Measurements from ENCODE around the gene KNOP1. TPM values are rescaled to one million over a fixed set of nuclear protein-coding genes. Genes with fewer than 3 reads are reported as not detected.

The KNOP1 gene
- polyA plus RNA-seq (2012; ENCODE audit: low read depth, missing spikeins): 17.7 TPM

GRCh38 chr16:19717741-19718623 is at the start of gene KNOP1, which contains the start of gene IQCK:
KNOP1 (minus strand) TSS chr16:19718227; CDS start chr16:19715035, 3,192 bp downstream.
IQCK (plus strand) TSS chr16:19718271; CDS start chr16:19718307, 36 bp downstream.
- TF ChIP-seq SPI1 (IDR thresholded peaks at IDR 0.05; ENCODE audit: low read depth, low read length) (no peak), PAX5 (IDR thresholded peaks at IDR 0.05; ENCODE audit: insufficient read depth, low read length, severe bottlenecking) (no peak), POLR2AphosphoS5 (IDR thresholded peaks at IDR 0.05; ENCODE audit: low read depth, low read length) (peak; percentile 39; the same call in 1 of the 2 replicates), POLR2A (IDR thresholded peaks at IDR 0.05; ENCODE audit: low read depth, low read length) (peak; percentile 63)
- DNase-seq (ENCODE audit: insufficient read length, low spot score) (peak; percentile 98), FAIRE-seq (peak; percentile 91)

DNA sequence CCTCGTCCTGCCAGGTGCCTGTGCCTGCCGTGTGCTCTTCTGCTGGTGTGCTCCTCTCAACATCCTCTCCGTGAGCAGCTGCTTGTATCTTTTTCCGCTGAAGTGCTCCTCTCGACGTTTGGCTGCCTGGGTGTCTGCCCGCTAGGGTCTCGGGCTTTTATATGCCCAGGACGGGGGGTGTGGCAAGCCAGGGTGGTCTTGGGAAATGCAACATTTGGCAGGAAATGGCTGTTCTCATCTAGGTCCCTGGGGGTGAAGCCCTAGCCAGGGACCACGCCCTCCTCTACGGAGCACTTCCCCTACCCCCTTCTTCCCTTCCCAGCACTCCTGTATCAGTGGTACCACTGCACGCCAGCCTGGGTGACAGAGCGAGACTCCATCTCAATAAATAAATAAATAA is 49.5 kb upstream of the KNOP1 start:
- TF ChIP-seq SPI1 (IDR thresholded peaks at IDR 0.05; ENCODE audit: low read depth, low read length): no peak
- no peak for TF ChIP-seq POLR2A (IDR thresholded peaks at IDR 0.05; ENCODE audit: low read depth, low read length)
- TF ChIP-seq POLR2AphosphoS5 (IDR thresholded peaks at IDR 0.05; ENCODE audit: low read depth, low read length): no peak
- TF ChIP-seq PAX5 (IDR thresholded peaks at IDR 0.05; ENCODE audit: insufficient read depth, low read length, severe bottlenecking): no peak
- TF ChIP-seq TAF1 (IDR thresholded peaks at IDR 0.05; ENCODE audit: low read depth, low read length): no peak
- TF ChIP-seq POU2F2 (IDR thresholded peaks at IDR 0.05; ENCODE audit: low read depth, low read length): no peak
- DNase-seq (ENCODE audit: insufficient read length, low spot score): no peak
- no peak for FAIRE-seq

DNA sequence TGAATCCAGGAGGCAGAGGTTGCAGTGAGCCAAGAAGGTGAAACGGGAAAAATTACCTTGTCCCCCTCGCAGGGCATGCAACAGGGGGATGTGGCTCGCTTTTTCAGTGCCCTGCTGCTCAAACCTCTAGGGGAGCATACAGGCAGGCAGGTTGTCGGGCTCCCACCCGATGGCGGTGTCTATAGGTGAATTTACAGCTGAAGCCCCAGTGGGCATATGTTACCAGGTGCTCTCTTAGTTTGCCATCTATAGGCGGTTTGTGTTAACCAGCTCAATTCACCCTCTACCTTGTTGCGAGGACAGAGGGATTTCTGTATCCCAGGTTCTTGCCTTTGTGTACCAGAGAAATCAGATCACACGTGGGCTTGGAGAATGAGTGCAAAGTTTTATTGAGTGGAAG is 49.0 kb upstream of the KNOP1 start:
- TF ChIP-seq TAF1 (IDR thresholded peaks at IDR 0.05; ENCODE audit: low read depth, low read length) (no peak), POU2F2 (IDR thresholded peaks at IDR 0.05; ENCODE audit: low read depth, low read length) (no peak), PAX5 (IDR thresholded peaks at IDR 0.05; ENCODE audit: insufficient read depth, low read length, severe bottlenecking) (no peak), POLR2AphosphoS5 (IDR thresholded peaks at IDR 0.05; ENCODE audit: low read depth, low read length) (no peak), SPI1 (IDR thresholded peaks at IDR 0.05; ENCODE audit: low read depth, low read length) (no peak), POLR2A (IDR thresholded peaks at IDR 0.05; ENCODE audit: low read depth, low read length) (no peak)
- FAIRE-seq (no peak), DNase-seq (ENCODE audit: insufficient read length, low spot score) (no peak)

DNA sequence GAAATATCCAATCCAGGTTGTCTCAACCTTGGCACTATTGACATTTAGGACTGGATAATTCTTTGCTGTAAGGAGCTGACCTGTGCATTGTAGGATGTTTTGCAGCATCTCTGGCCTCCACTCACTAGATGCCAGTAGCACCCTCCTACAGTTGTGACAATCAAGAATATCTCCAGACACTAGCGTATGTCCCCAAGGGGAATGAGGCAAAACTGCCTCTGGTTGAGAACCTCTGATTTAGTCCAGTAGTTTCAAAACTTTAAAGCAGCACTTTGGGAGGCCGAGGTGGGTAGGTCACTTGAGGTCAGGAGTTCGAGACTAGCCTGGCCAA is 48.5 kb upstream of the KNOP1 start:
- no peak for FAIRE-seq
- DNase-seq (ENCODE audit: insufficient read length, low spot score): no peak
- TF ChIP-seq POLR2AphosphoS5 (IDR thresholded peaks at IDR 0.05; ENCODE audit: low read depth, low read length) (no peak), POLR2A (IDR thresholded peaks at IDR 0.05; ENCODE audit: low read depth, low read length) (no peak), TAF1 (IDR thresholded peaks at IDR 0.05; ENCODE audit: low read depth, low read length) (no peak), SPI1 (IDR thresholded peaks at IDR 0.05; ENCODE audit: low read depth, low read length) (no peak), POU2F2 (IDR thresholded peaks at IDR 0.05; ENCODE audit: low read depth, low read length) (no peak), PAX5 (IDR thresholded peaks at IDR 0.05; ENCODE audit: insufficient read depth, low read length, severe bottlenecking) (no peak)

DNA sequence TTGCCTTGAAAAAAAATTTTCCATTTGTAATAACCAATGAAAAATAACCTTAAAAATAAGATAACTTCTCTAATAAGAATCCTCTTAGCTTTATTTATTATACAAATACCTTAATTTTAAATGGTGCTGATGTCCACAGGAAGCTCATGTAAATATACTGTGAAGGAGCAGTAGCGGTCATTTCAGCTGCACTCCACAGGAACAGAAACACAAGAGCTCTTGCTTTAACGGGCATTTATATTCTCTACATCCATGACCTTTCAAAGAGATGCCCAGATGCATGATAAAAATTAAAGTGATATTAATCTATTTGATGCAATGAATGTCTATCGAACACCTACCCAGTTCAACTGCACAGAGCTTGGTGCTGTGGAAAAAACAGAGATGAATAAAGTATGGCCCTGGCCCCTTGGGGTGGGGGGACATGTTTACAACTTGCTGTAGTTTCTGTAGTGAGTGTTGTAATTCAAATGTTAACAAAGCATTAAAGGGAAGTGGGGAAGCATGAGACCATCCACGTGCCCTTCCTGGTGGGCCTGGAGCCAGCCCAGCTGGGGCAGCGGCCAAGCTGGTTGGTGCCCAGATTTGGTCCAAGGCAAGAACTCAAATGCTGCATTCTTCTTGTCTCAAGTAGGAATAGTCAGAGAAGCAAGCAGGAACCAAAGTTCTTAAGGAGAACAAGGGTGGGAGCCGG is 48.0 kb upstream of the KNOP1 start:
- DNase-seq (ENCODE audit: insufficient read length, low spot score): no peak
- FAIRE-seq: no peak
- no peak for TF ChIP-seq PAX5 (IDR thresholded peaks at IDR 0.05; ENCODE audit: insufficient read depth, low read length, severe bottlenecking)
- no peak for TF ChIP-seq TAF1 (IDR thresholded peaks at IDR 0.05; ENCODE audit: low read depth, low read length)
- TF ChIP-seq POU2F2 (IDR thresholded peaks at IDR 0.05; ENCODE audit: low read depth, low read length): no peak
- TF ChIP-seq POLR2AphosphoS5 (IDR thresholded peaks at IDR 0.05; ENCODE audit: low read depth, low read length): no peak
- TF ChIP-seq POLR2A (IDR thresholded peaks at IDR 0.05; ENCODE audit: low read depth, low read length): no peak
- TF ChIP-seq SPI1 (IDR thresholded peaks at IDR 0.05; ENCODE audit: low read depth, low read length): no peak

DNA sequence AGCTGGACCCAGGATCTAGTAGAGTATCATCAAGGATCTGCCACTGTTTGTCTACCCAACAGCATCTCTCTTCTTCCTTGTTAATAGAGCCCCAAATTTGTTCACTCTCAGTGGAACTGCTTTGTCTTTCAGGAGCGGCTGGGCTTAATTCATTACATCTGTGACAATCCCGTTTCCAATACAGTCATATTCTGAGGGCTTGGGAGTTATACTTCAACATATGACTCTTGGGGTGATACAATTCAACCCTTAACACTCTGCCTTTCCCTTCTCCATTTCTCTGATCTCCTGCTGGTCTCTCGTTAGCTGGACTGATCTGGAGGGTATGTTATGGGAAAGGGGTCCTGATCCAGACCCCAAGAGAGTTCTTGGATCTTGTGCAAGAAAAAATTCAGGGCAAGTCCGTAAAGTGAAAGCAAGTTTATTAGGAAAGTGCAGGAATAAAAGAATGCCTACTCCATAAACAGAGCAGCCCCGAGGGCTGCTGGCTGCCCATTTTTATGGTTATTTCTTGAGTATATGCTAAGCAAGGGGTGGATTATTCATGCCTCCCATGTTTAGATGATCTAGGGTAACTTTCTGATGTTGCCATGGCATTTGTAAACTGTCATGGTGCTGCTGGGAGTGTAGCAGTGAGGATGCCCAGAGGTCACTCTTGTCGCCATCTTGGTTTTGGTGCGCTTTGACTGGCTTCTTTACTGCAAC is 42.5 kb upstream of the KNOP1 start:
- no peak for FAIRE-seq
- DNase-seq (ENCODE audit: insufficient read length, low spot score): no peak
- TF ChIP-seq PAX5 (IDR thresholded peaks at IDR 0.05; ENCODE audit: insufficient read depth, low read length, severe bottlenecking): no peak
- no peak for TF ChIP-seq TAF1 (IDR thresholded peaks at IDR 0.05; ENCODE audit: low read depth, low read length)
- TF ChIP-seq POU2F2 (IDR thresholded peaks at IDR 0.05; ENCODE audit: low read depth, low read length): no peak
- no peak for TF ChIP-seq POLR2A (IDR thresholded peaks at IDR 0.05; ENCODE audit: low read depth, low read length)
- no peak for TF ChIP-seq SPI1 (IDR thresholded peaks at IDR 0.05; ENCODE audit: low read depth, low read length)
- no peak for TF ChIP-seq POLR2AphosphoS5 (IDR thresholded peaks at IDR 0.05; ENCODE audit: low read depth, low read length)

DNA sequence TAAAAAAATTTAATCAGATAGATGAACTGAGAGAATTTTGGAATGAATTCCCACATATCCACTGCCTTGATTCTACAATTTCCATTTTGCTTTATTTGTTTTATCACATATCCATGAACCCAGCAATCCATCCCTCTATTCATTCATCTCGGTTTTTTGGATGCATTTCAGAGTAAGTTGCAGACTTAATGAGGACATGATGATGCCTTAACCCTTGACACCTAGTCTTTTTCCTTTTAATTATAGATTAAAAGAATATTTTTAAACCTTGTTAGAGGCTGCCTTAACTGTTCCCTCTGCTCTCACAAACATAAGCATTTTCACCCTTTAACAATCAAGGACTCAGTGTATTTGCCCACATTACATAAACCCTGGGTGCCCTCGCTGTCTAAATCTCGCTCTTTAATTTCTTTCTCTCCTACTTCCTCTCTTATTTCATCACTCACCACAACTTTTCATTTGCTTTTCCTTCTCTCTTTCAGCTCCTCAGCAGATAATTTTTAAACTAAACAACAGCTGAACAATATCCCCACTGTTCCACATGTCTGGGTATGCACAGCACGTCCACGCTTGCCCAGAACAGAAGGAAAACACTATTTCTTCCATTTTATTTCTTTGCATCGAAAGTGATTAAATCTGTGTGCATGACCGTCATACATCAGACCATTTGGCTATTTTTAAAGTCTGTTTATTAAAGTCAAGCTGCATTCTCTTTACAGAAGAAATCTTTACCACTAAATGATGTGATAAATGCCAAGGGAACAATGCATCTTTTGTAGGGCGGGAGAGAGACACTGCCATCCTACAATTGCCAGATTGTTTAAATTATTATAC is 40.0 kb upstream of the KNOP1 start:
- no peak for DNase-seq (ENCODE audit: insufficient read length, low spot score)
- TF ChIP-seq TAF1 (IDR thresholded peaks at IDR 0.05; ENCODE audit: low read depth, low read length) (no peak), PAX5 (IDR thresholded peaks at IDR 0.05; ENCODE audit: insufficient read depth, low read length, severe bottlenecking) (no peak), SPI1 (IDR thresholded peaks at IDR 0.05; ENCODE audit: low read depth, low read length) (no peak), POU2F2 (IDR thresholded peaks at IDR 0.05; ENCODE audit: low read depth, low read length) (no peak), POLR2A (IDR thresholded peaks at IDR 0.05; ENCODE audit: low read depth, low read length) (no peak), POLR2AphosphoS5 (IDR thresholded peaks at IDR 0.05; ENCODE audit: low read depth, low read length) (no peak)
- no peak for FAIRE-seq

DNA sequence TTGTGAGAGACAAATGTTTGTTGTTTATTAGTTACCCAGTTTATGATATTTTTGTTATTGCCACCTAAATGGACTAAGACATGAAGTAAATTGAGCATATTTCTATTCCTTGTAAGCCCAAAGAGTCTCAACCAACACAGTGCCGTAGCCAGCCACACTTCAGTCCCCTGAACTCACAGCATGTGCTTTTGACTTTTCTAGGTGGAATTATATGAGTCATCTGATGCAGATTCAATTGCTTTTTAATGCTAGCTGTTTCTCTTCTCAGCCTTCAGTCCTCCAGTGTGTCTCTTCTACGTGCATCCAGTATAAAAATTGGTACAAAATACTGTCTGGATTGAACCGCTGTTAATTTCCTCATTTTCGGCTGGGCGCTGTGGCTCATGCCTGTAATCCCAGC is 39.0 kb upstream of the KNOP1 start:
- no peak for FAIRE-seq
- TF ChIP-seq TAF1 (IDR thresholded peaks at IDR 0.05; ENCODE audit: low read depth, low read length): no peak
- TF ChIP-seq POLR2A (IDR thresholded peaks at IDR 0.05; ENCODE audit: low read depth, low read length): no peak
- TF ChIP-seq SPI1 (IDR thresholded peaks at IDR 0.05; ENCODE audit: low read depth, low read length): no peak
- no peak for TF ChIP-seq POLR2AphosphoS5 (IDR thresholded peaks at IDR 0.05; ENCODE audit: low read depth, low read length)
- TF ChIP-seq PAX5 (IDR thresholded peaks at IDR 0.05; ENCODE audit: insufficient read depth, low read length, severe bottlenecking): no peak
- TF ChIP-seq POU2F2 (IDR thresholded peaks at IDR 0.05; ENCODE audit: low read depth, low read length): no peak

More for the DNA sequence above, 39.0 kb upstream of the KNOP1 start:
- no peak for DNase-seq (ENCODE audit: insufficient read length, low spot score)

Data from GM12891 (cell line).